A673 (cell line): Measurements from ENCODE around the gene NCOR1.

Source experiments
- CTCF ChIP-seq: fragments of 300-800, 200-600 bp; sonication (generic); conservative IDR thresholded peaks from 2 replicates; pipeline ENCODE4 v1.5.1; 2017; ENCODE audit warnings: low read depth, mild to moderate bottlenecking, antibody characterized with exemption, low read length, moderate library complexity, mixed read lengths
- EZH2 ChIP-seq: fragments of 200-600 bp; sonication (generic); IDR thresholded peaks from 2 replicates; pipeline ENCODE4 v1.6.1; 2017; ENCODE audit warnings: borderline replicate concordance, low read depth, mild to moderate bottlenecking, mixed read lengths, antibody characterized with exemption, low read length; ENCODE audit not compliant: poor library complexity, severe bottlenecking

- TF ChIP-seq CTCF (no peak), EZH2 (no peak)
Observed at GRCh38 chr17:16005636-16006035, 209.7 kb downstream of the NCOR1 start.
